Measurements from ENCODE around the gene RIPOR2.
A peak's percentile ranks its signal among the peaks of the same experiment; 100 is the strongest.
"Not testable (repeated sequence)": the region's sequence is repeated elsewhere in the genome, so short reads cannot be mapped to it uniquely, and the experiment has no call there.

Gene RIPOR2

GRCh38 chr6:24953726-24954125 is 18.0 kb upstream of the RIPOR2 start:
- DNase-seq: no peak

GRCh38 chr6:24951811-24952299 is 16.1 kb upstream of the RIPOR2 start:
- DNase-seq: no peak

DNA sequence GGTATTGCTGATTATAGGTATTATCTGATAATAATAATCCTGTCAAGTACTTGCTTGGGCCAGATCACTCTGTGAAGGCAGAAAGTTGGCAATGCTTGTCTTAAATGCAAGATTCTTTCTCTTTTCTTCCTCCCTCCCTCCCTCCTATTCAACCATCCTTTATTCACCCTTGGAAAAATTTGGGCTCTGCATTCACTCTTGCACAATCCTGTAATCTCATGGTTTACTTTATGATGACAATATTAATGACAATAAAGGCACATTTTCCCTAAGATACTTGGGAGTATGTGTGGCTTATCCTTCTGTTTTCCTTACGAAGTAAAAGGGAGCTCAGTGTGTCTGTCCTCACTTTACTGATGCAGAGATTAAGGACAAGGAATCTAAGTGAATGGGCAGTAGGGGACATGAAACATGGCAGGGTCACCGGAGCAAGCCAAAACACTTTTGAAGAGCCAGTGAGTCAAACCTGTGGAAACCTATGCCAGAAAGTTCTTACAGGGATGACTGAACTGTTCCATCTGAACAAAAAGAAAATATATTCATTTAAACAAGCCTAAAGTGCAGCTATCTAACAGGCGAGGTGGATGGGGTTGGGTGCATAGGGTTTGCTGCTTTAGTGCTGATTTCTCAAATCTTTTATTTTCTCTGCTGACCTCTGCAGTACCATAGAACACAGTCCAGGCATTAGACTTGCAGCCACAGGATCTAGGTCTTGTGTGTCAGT is 14.6 kb upstream of the RIPOR2 start:
- no peak for DNase-seq

- no peak for DNase-seq
Observed at GRCh38 chr6:24949020-24949569, 13.3 kb upstream of the RIPOR2 start.

GRCh38 chr6:24948261-24948660 is 12.5 kb upstream of the RIPOR2 start:
- DNase-seq: not testable (repeated sequence)

DNA sequence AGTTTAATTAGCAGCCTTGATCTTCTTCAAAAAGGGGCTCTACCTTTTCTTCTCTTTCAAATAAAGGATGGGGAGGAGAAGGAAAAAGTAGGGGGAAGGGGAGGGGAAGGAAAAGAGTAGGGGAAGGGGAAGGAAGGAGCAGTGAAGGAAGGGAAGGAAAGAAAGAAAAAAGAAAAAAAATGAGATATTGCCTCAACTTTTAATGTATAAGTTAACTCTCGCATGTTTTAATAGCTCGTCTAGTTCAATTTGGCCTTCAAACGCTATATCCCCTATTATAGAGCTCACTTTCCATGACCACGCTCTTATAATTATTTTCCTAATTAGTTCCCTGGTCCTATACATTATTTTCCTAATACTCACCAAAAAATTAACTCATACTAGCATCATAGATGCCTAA is 11.9 kb upstream of the RIPOR2 start:
- DNase-seq: no peak

DNA sequence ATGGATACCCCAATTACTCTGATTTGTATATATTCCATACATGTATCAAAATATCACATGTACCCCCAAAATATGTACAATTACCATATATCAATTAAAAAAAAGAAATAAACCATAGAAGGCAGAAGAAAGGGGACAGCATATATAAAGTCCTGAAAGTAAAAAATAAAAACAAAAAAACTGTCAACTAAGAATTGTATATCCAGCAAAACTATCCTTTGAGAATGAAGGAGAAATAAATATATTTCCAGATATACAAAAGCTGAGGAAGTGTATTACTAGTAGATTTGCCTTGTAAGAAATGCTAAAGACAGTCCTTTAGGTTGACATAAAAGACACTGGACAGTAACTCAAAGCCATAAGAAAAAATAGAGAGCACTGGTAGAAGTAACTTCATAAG is 9.3 kb upstream of the RIPOR2 start:
- no peak for DNase-seq

- DNase-seq: no peak
Observed at GRCh38 chr6:24943774-24944173, 8.0 kb upstream of the RIPOR2 start.

DNA sequence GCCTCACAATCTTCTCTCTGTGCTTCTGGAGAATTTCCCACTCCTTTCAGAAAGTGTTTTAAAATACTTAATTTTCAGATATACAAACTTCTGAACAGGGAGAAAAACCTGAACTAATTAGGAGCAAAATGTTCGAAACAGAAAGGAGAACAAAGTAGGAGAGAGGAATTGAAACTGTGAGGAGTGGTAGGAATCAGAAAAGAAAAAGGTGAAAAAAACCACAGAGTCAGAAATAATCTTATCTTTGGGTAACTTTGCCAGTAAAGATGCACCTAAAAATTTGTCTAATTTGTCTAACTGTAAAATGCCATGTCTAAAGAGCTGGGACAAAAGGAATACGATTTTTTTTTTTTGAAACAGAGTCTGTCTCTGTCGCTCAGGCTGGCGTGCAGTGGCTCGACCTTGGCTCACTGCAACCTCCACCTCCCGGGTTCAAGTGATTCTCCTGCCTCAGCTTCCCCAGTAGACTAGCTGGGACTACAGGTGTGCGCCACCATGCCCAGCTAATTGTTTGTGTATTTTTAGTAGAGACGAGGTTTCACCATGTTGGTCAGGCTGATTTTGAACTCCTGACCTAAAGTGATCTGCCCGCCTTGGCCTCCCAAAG is 4.7 kb upstream of the RIPOR2 start:
- DNase-seq: no peak

GRCh38 chr6:24936641-24937317 is 1.0 kb upstream of the RIPOR2 start:
- DNase-seq: no peak

DNA sequence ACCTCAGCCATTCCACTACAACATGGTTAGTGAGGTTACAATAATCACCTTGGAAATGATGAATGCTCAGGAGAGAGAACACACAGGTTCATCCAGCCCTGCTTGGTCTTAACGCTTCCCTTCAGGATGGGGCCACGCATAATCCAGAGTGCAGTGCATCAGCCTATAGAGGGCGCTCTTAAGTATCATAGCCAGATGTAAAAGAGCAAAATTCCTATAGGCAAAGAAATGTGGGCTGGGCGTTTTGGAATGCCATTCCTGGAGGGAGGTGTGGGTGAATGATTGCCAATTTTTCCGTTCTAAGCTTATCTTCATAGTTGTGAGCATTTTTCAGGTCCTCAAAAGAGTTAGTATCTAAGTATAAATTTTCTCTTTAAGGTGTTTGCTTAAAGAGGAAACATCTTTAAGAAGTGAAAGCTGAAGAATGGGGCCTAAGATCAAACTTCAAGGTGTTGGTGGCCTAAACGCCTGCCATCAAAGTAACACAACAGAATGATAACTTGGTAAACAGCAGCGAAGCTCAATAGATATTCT is 1.8 kb downstream of the RIPOR2 start:
- no peak for DNase-seq

GRCh38 chr6:24933266-24933665 is 2.5 kb downstream of the RIPOR2 start:
- DNase-seq: no peak

- no peak for DNase-seq
Observed at GRCh38 chr6:24932832-24933231, 2.9 kb downstream of the RIPOR2 start.

DNA sequence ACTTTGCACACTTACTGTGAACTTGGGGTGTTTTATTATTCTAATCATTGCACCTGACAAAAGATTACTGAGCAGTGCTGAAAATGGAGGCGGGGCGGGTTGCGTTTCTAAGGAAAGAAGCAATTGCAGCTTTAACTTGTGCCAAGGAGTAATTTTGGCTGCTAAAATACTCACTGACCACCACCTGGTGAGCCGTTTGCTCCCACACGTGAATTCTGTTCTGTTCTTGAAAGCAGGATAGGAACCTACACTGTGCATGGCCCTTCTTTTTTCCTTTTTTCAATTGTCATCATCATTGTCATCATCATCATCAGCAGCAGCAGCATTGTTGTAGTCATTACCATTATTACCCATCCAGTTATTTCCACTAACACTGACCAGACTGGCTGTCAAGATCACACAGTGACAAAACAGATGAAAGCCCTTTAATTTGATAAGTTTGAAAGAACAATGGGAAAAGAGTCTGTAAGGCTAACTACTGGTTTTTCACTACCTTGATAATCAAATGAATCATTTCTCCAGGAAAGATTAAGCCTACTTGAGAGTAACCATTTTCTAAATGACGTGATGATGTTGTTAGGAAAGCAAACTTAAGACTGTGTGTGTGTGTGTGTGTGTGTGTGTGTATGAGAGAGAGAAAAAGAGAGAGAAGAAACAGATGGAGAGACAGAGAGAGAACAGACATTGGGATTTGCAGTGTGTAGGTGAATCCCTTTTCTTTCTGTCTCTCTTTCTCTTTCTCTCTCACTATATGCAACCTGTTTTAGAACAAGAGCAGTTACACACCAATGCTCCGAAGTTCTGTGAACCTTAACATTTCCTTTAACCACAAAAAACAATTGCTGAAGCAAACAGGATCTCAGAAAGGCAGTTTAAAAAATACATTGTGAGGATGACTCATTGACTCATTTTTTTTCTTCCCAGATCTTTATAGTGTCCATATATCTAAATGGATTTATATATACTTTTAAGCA is 3.8 kb downstream of the RIPOR2 start:
- no peak for DNase-seq

GRCh38 chr6:24931296-24931695 is 4.5 kb downstream of the RIPOR2 start:
- no peak for DNase-seq

DNA sequence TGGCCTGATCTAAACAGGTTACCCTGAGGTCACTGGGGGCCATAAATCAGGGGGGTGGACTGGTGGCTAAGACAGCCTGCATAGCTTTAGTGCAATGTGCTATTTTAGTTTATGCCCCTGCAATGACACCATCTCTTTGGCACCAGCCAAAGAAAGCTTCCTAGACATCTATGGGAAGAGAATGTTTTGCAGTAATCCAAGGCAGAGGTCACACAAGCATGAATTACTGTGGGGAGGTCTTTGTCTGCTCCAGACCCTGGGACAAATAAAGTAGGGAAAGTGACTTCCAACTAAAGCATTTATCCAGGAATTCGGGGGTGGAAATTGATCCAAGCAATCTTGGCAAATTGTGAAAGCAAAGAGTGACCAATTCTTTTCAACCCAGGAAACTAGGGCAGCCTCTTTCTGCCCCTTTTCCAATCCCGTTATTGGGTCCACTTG is 5.3 kb downstream of the RIPOR2 start:
- peak; percentile 23 for DNase-seq

- DNase-seq: no peak
Observed at GRCh38 chr6:24929242-24929641, 6.5 kb downstream of the RIPOR2 start.

DNA sequence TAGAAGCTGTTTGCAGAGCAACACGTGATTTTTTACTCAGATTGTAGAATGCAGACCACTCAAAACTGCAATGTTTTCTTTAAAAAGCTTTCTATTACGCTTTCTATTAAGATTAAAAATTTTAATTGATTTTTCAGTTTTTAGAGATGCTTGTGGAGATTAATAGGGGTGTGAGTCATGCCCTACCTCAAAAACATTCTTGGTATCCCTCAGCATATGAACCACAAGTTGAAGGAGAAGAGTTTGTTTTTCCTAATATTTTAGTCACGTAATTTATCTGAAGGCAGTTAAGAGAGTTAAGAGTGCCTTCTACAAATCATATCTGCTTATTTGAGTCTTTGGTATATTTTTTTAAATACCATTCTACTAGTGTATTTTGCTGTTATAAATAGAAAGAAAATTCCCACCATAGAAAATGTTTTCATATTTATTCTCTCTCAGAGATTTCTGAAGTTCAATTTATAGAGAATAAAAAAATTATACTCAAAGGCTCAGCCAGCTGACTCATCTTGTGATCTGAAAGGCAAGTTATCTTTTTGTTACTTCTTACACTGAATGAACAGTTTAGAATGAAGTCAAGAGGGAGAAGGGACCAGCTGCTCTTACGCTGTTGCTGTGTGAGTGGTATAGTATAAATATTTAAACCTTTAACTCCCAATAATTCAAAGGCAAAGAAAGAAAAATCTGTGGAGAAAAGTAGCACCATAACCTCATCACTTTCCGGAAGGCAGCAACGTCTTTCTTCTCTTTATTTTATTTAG is 7.6 kb downstream of the RIPOR2 start:
- DNase-seq: no peak

- DNase-seq: no peak
Observed at GRCh38 chr6:24927277-24927955, 8.3 kb downstream of the RIPOR2 start.

DNA sequence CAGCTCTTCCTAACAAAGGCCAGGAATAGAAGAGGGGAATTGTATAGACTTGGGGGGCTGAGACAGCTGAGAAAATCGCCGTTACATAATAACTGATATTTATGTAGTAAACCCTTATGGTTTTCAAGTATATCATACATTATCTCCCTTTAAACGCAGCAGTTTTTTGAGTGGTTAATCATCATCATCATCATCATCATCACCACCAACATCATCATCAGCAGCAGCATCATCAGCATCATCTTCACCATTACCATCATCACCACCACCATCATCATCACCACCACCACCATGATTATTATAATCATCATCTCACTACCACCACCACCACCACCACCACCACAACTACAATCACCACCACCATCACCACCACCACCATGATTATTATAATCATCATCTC is 9.1 kb downstream of the RIPOR2 start:
- DNase-seq: not testable (repeated sequence)

DNA sequence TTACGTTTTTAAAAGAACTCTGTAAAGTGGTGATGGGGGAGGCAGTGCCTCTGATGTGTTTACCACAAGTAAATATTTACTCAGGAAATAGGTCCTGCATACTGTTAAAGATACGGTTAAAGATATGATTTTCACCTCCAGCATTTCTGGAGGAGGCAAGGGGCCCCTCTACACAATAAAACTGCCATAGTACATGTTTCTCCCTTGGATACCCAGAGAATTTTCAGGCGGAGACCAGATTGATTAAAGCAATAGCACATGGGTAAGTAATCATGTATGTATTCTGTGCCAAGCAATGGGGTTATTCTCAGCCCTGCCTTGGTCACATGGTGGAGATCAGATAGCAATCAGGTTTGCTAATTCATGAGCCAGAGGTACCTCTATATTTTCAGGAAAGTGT is 9.6 kb downstream of the RIPOR2 start:
- DNase-seq: no peak
